NCI-H187 (cell line): ENCODE data around the gene N4BP2L2.
A peak's percentile ranks its signal among the peaks of the same experiment; 100 is the strongest.
"Not testable (repeated sequence)": the region's sequence is repeated elsewhere in the genome, so short reads cannot be mapped to it uniquely, and the experiment has no call there.

Experiments used
- DNase-seq, 2 experiments: peaks; one replicate each; lab custom pipeline; 2025; lab: John Stamatoyannopoulos, UW

The N4BP2L2 gene

DNA sequence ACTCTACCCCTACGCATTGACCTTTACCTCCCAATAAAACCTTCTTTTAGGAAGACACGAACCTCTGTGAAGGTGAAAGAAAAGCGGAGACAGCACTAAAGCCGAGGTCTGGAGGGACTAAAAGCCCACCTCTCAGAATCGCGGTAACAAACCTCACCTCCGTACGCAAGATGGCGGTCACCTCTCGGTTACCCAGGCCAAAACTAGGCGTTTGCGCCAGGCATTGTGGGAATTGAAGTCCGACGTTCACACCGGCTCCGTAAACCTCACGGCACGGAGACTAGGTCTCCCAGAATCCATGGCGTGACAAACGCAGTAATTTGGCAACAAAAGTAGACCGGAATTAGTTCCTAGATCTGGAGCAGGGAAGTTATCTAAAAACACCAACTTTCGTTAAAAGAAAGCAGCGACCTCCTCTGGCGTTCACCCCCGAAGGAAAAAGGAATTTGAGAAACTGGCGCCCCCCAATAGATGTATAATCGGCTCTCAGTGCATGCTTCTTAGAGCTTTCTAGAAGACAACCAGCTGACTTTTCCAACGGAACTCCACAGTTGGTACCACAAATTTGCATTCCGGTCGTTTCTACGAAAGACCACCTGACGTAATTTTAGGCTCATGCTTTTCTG lies at the start of gene N4BP2L2:
N4BP2L2 (minus strand) TSS at position 175 of the 626 bp plus-strand sequence. CDS start 1,768 bp downstream, outside the sequence.
- DNase-seq, result peak; percentile 61 to 69

GRCh38 chr13:32587811-32588170 lies 49.2 kb upstream of the N4BP2L2 start:
- DNase-seq, result no peak

GRCh38 chr13:32587011-32587810 lies 48.6 kb upstream of the N4BP2L2 start:
- DNase-seq, result peak in 1 of 2 experiments; percentile 6

- DNase-seq, result peak; percentile 76 to 83
Measured at GRCh38 chr13:32586080-32586900, 47.7 kb upstream of the N4BP2L2 start, which contains the start of gene PDS5B. Gene PDS5B, plus strand, starts transcription at chr13:32586452. Its CDS starts 62,321 bp downstream, at chr13:32648773.

GRCh38 chr13:32585550-32586079 lies 47.0 kb upstream of the N4BP2L2 start:
- no peak for DNase-seq

DNA sequence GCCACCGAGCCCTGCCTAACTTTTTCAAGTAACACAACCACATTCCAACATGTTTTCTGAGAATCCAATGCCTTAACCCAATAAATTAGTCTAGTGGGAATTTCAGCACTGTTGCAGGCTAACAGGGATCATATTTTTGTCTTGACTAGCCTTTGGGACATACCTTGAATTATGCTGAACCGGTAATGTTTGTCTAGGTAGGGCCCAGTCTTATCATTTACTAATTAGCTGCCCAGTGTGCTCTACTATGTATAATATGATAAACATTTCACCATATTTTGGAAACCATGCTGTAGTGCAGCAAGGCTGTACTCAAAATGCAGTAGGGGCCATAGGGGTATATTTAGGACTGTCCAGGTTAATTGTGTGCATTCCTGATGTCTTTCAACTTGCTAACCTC lies 44.4 kb upstream of the N4BP2L2 start:
- DNase-seq, result no peak

- no peak for DNase-seq
Measured at GRCh38 chr13:32582281-32582680, 43.7 kb upstream of the N4BP2L2 start.

- no peak for DNase-seq
Measured at GRCh38 chr13:32581177-32581786, 42.7 kb upstream of the N4BP2L2 start.

DNA sequence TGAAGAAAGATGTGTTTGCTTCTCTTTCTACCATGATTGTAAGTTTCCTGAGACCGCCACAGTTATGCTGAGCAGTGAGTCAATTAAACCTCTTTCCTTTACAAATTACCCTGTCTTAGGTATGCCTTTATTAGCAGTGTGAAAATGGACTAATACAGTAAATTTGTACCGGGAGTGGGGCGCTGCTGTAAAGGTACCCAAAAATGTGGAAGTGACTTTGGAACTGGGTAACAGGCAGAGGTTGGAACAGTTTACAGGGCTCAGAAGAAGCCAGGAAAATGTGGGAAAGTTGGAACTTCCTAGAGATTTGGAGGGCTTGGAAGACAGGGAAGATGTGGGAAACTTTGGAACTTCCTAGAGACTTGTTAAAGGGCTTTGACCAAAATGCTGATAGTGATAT lies 38.4 kb upstream of the N4BP2L2 start:
- no peak for DNase-seq

- not testable (repeated sequence) for DNase-seq
Measured at GRCh38 chr13:32575687-32576086, 37.1 kb upstream of the N4BP2L2 start.

DNA sequence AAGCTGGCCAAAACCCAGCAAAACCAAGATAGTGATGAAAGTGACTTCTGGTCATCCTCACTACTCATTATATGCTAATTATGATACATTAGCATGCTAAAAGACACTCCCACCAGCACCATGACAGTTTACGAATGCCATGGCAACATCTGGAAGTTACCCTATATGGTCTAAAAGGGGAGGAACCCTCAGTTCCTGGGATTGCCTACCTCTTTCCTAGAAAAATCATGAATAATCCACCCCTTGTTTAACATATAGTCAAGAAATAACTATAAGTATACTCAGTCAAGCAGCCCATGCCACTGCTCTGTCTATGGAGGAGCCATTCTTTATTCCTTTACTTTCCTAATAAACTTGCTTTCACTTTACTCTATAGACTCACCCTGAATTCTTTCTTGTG lies 22.2 kb upstream of the N4BP2L2 start:
- DNase-seq, result not testable (repeated sequence)

DNA sequence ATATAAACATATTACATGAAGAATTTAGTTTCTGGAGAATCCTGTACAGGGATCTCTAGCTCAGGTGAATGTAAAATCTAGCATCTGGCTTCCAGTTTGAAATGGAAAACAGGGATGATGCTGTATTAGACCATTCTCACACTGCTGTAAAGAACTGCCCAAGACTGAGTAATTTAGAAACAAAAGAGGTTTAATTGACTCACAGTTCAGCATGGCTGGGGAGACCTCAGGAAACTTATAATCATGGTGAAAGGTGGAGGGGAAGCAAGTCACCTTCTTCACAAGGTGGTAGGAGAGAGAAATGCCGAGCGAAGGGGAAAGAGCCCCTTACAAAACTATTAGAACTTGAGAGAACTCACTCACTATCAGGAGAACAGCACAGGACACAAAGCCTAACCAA lies 17.0 kb upstream of the N4BP2L2 start:
- DNase-seq, result no peak

DNA sequence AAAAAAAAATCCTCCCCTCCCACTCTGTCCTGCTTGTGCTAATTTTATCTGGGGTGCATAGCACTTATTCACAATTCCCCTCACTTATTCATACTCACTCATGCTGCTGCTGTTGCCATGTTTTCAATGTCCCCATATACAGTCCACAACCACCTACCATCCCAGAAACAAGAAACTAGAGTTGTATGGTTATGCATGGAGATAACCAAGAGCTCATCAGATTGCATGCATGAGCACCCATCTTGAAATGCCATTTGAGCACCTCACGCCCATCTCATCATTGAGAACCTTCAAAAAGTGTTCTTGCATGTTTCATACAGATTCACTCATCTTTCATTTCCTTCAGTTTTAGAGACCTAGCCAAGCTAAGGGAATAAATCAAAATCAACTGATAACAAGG lies 15.1 kb upstream of the N4BP2L2 start:
- DNase-seq, result no peak

DNA sequence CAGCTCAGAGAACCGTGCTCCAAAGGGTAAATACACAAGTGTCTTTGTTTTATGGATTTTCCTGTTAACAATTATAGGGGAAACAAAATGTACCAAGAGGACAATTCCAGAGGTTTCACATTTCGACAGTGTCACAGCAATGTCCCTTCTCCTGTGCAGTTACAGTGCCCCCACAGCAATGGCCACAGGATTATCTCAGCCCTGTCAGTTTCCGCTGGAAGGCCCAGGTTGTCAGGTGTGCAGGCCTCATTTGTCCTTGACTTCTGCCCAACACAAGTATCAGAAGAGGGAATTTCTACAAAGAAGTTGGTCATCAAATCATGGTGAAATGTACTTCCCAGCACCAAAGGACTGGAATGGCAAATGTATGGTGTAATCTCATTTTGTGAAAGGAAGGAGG lies 11.2 kb upstream of the N4BP2L2 start:
- no peak for DNase-seq

- DNase-seq, result no peak
Measured at GRCh38 chr13:32548837-32549236, 10.2 kb upstream of the N4BP2L2 start.

GRCh38 chr13:32545083-32545482 lies 6.5 kb upstream of the N4BP2L2 start:
- no peak for DNase-seq

DNA sequence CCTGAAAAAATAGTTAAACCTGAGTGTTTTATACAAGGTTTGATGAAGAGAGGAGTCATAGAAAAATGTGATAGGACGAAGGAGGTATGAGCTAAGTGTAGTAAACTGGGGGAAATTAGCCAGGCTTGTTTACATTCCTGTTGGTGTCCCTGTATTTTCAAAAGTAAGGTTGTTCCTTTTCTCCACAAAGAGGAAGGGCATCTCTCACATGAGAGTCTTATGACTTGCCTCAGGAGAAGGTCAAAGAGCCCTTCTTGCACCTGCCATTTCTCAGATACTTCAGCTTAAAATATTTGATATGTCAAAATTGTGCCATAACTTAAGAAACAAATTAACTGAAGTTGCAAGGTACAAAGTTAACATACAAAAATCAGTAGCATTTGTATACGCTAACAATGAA lies 3.6 kb upstream of the N4BP2L2 start:
- no peak for DNase-seq

DNA sequence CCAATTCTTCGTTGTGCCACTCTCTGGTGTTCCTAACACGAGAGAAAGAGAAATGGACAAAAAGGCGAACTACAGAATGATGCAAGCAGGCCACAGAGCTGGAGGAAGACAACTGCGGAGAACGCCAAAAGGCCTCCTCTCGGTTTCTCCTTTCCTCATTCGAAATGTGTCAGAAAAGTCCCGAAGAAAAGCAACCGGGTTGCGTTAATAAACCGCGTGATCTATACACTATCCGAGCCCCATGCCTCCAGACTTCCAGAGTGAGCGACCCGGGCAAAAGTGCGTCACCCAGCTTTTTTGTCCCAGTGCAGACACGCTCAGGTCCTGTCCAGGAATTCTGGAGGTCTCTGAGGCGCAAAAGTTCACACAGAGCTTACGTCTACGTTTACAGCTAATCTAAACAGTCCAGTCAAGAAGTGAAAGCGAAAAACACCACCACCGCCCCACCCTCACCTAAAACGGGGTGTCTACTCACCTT lies 413 bp downstream of the N4BP2L2 start:
- DNase-seq, result no peak

- no peak for DNase-seq
Measured at GRCh38 chr13:32537580-32538142, 934 bp downstream of the N4BP2L2 start.

DNA sequence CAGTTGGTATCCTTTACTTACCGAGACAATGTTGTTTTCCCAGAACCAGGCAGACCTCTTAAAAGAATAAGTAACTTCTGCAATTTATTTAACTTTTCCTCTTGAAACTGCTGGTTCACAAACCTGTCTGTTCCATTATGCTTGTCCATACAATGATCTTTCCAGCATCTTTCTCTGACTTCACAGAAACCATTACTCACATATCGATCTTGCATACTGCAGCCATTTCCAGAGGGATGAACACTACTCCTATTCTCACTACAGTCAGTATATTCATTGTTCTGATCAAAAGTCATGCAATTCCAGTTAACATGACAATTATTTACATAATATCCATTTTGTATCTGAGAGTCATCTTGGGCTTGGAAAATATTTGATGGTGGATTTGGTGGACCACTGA lies 2.8 kb downstream of the N4BP2L2 start:
- no peak for DNase-seq

DNA sequence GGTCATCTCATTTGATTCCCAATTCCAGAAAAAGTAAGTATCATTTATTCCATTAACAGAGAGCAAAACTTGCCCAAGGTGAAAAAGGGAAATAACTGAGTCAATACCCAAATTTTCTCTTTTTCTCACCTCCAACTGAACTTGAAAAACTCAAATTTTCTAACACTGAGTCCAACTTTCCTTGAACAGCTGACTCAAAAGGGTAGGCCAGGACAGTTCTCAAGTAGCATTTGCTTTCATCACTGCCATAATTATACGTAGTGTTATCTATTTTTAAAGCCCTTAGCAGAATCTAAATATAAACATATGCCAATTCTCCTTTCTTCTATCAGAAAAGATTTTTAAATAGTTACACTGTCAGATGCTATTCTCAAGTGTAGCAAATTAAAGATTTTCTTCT lies 3.5 kb downstream of the N4BP2L2 start:
- DNase-seq, result no peak
